NCI-H460 (cell line): Measurements from ENCODE around the gene IRF2BP2. TPM values are rescaled to one million over a fixed set of nuclear protein-coding genes. Genes with fewer than 3 reads are reported as not detected.
"Not testable (repeated sequence)": the region's sequence is repeated elsewhere in the genome, so short reads cannot be mapped to it uniquely, and the experiment has no call there.

ENCODE experiments used
- DNase-seq: peaks from one replicate; pipeline ENCODE4 v3.0.0-alpha.2; 2016; ENCODE audit warnings: low read depth; ENCODE audit errors: extremely low read depth
- total RNA-seq: library from RNA; depleted of rRNA; stranded (reverse); fragments of >200 nt; shearing (Covaris generic); gene quantifications from 2 replicates; pipeline ENCODE4 v1.2.3, GENCODE V29; 2014

The IRF2BP2 gene
- total RNA-seq, 1 experiment from 2014 or later: 64.1 TPM

GRCh38 chr1:234634922-234635321 lies 24.9 kb upstream of the IRF2BP2 start:
- not testable (repeated sequence) for DNase-seq

- DNase-seq: no peak
Measured at GRCh38 chr1:234634387-234634786, 24.4 kb upstream of the IRF2BP2 start.

- no peak for DNase-seq
Measured at GRCh38 chr1:234633246-234634003, 23.4 kb upstream of the IRF2BP2 start.

GRCh38 chr1:234632225-234632624 lies 22.2 kb upstream of the IRF2BP2 start:
- no peak for DNase-seq

GRCh38 chr1:234631721-234632125 lies 21.7 kb upstream of the IRF2BP2 start:
- no peak for DNase-seq

- DNase-seq: no peak
Measured at GRCh38 chr1:234629026-234629425, 19.0 kb upstream of the IRF2BP2 start.

GRCh38 chr1:234628089-234628488 lies 18.1 kb upstream of the IRF2BP2 start:
- no peak for DNase-seq

- DNase-seq: no peak
Measured at GRCh38 chr1:234627009-234627950, 17.3 kb upstream of the IRF2BP2 start.

- no peak for DNase-seq
Measured at GRCh38 chr1:234626391-234626790, 16.4 kb upstream of the IRF2BP2 start.

- no peak for DNase-seq
Measured at GRCh38 chr1:234624724-234625117, 14.7 kb upstream of the IRF2BP2 start.

GRCh38 chr1:234621657-234622335 lies 11.8 kb upstream of the IRF2BP2 start:
- no peak for DNase-seq

- DNase-seq: no peak
Measured at GRCh38 chr1:234621127-234621468, 11.1 kb upstream of the IRF2BP2 start.

- no peak for DNase-seq
Measured at GRCh38 chr1:234620272-234621126, 10.5 kb upstream of the IRF2BP2 start.

GRCh38 chr1:234619794-234620247 lies 9.8 kb upstream of the IRF2BP2 start:
- DNase-seq: no peak

- DNase-seq: no peak
Measured at GRCh38 chr1:234619071-234619480, 9.1 kb upstream of the IRF2BP2 start.

GRCh38 chr1:234618737-234619049 lies 8.7 kb upstream of the IRF2BP2 start:
- DNase-seq: no peak

GRCh38 chr1:234617986-234618736 lies 8.2 kb upstream of the IRF2BP2 start:
- DNase-seq: no peak

GRCh38 chr1:234617131-234617985 lies 7.4 kb upstream of the IRF2BP2 start:
- DNase-seq: no peak

GRCh38 chr1:234616644-234617043 lies 6.7 kb upstream of the IRF2BP2 start:
- DNase-seq: no peak
